DLD1 (cell line): Measurements from ENCODE around the gene MRPS15.

Source experiments
- in situ Hi-C: cut with HindIII; loops from 2 replicates; pipeline ENCODE4 v1.10.0; 2017; ENCODE audit warnings: low sequenced_read_pairs

Gene MRPS15

GRCh38 chr1:36421649-36422048 lies 42.5 kb downstream of the MRPS15 start:
- in situ Hi-C loops, result no loop called here

DNA sequence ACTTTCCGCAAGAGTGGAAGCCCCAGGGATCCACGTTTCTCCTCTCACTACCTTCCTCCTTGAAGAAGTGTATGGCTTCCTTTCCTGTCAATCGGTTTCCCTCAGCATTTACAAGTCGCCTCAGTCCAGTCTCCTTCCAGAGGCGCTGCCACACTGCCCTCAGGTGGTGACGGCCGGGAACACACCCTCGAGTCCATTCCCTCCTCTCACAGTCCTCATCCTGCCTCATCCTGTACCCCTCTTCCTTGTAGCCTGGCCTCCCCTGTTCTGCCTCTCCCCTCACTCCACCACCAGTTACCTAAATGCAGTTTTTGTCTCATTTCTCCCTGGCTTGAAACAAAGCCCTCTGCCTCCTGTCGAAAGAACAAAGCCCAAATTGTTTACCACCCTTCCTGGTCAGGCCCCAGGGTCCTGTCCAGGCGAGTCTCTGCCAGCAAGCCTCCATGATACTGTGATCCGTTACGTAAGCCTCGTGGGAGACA lies 43.3 kb downstream of the MRPS15 start:
- in situ Hi-C loops, result no loop called here

- in situ Hi-C loops, result no loop called here
These were observed 43.8 kb downstream of the MRPS15 start for GRCh38 chr1:36420409-36420808.

GRCh38 chr1:36419569-36419968 lies 44.6 kb downstream of the MRPS15 start:
- in situ Hi-C loops, result no loop called here

DNA sequence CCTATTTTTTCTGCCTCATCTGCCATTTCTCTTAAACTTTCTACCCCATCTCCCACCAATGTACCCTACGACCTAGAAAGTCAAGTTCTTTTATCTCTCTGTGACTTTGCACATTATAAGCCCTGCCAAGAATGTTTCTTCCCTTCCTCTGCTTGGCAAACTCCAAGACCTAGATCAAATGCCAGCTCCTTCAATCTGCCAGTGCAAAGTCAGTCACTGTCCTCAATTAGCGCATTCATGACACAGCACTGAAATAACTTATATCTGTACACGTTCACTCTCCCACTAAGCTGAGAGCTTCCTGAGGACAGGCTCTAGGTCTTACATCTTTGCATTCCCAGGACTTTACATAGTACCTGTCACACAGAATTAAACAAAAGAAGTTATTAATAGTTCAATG lies 45.0 kb downstream of the MRPS15 start:
- in situ Hi-C loops, result no loop called here

GRCh38 chr1:36417931-36418330 lies 46.3 kb downstream of the MRPS15 start:
- in situ Hi-C loops, result no loop called here

GRCh38 chr1:36415661-36416326 lies 48.4 kb downstream of the MRPS15 start:
- in situ Hi-C loops, result no loop called here

DNA sequence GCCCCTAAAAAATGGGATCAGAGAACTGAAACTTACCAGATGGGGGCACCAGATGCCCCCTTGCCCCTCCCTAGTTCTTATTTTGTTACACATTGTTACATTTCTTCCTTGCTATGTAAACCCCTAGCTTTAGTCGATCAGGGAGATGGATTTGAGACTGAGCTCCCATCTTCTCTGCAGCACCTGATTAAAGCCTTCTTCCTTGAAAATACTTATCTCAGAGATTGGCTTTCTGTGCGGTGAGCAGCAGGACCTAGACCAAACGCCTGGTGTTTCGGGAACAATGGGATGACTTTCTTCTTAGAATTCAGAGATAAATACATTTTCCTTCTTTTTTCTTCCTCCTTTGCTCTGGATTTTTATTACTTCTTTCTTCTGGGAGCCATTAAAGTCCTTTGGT lies 49.8 kb downstream of the MRPS15 start:
- in situ Hi-C loops, result no loop called here

DNA sequence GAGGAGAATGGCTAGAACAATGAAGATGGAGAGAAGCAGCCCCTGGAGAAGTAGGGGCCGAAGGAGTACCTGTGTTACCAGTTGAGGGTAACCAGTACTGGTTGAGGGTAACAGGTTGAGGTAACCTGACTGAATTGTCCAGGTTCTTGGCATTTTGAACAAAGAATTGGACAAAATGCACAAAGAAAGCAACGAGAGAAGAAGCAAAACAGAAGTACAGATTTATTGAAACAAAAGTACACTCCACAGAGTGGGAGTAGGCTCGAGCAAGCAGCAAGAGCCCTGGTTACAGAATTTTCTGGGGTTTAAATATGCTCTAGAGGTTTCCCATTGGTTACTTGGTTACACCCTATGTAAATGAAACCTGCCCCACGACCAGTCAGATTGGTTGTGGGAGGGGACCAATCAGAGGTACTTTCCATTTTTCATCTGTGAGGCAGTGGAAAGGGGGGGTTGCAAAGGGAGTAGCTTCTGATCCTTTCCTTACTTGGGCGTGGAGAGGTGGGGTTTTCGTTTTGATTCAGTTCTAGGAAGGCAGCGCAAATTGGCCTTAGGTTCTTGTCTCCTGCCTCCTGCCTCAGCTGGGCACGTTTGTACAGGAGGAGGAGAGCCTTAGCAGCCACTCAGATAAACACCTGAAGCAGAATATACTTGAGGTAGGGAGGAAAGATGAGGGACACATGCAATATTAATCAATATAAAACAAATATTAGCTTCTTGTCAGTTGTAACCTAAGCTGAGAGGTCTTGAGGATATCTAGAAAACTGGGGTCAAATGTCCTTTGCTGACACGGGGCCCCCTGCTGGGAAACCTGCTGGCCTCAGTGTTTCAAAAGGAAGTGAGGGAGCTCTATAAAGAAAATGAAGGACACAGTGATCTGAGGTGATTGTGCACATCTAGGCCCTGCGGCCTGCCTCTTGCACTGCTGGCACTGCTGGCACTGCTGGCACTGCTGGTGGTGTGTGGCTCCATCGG lies 52.2 kb downstream of the MRPS15 start:
- in situ Hi-C loops, result no loop called here

DNA sequence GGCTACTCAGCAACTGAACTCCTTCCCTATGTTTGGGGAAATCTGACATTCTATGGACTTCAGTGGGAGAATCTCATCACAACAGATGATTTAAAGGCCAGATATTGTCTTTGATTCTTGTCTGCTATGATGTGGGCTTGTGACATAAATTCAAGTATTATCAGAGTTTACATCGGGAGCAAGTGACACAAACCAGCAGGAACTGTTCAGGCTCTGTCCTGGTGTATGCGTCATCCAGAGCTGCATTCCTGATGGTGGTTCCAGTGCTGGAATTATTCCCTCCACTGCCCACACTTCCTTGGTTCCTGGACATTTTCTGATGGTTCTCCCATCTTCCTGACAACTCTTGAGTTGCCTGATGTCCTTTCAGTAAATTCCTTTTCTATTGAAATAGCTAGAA lies 55.7 kb downstream of the MRPS15 start:
- in situ Hi-C loops, result no loop called here

GRCh38 chr1:36406440-36406839 lies 57.7 kb downstream of the MRPS15 start:
- in situ Hi-C loops, result no loop called here
